NCI-H82 treated with DMSO at 0.1 percent for 48 hours (cell line): ENCODE data around the gene PPP3R1.

Experiments used
- DNase-seq: peaks from one replicate; lab custom pipeline; 2025; ENCODE audit not compliant: unreplicated experiment; lab: John Stamatoyannopoulos, UW

Gene PPP3R1

GRCh38 chr2:68157002-68157401 is 95.3 kb downstream of the PPP3R1 start:
- no peak for DNase-seq

- no peak for DNase-seq
Observed at GRCh38 chr2:68156419-68156818, 95.9 kb downstream of the PPP3R1 start.

- DNase-seq: no peak
Observed at GRCh38 chr2:68155618-68156017, 96.7 kb downstream of the PPP3R1 start.

- DNase-seq: no peak
Observed at GRCh38 chr2:68152681-68153347, 99.5 kb downstream of the PPP3R1 start.

- DNase-seq: no peak
Observed at GRCh38 chr2:68151037-68151436, 101.3 kb downstream of the PPP3R1 start.

GRCh38 chr2:68141875-68142274 is 110.5 kb downstream of the PPP3R1 start:
- no peak for DNase-seq

GRCh38 chr2:68135448-68136320 is 116.6 kb downstream of the PPP3R1 start:
- no peak for DNase-seq

GRCh38 chr2:68134554-68134953 is 117.8 kb downstream of the PPP3R1 start:
- no peak for DNase-seq

- no peak for DNase-seq
Observed at GRCh38 chr2:68134120-68134519, 118.2 kb downstream of the PPP3R1 start.
